Activated CD8-positive, alpha-beta T cell treated with anti-CD3 and anti-CD28 coated beads, Interleukin-2, amount 10 ng/mL, durations not matched to agents 7 days and 5 days (primary cell): ENCODE measurements around the gene KAZN. TPM values are rescaled to one million over a fixed set of nuclear protein-coding genes. Genes with fewer than 3 reads are reported as not detected.
A peak's percentile ranks its signal among the peaks of the same experiment; 100 is the strongest.

ENCODE experiments used
- ATAC-seq: fragments of 150-1000 bp; cut with Tn5 transposase; one replicate; pipeline ENCODE4 v1.10.0; 2021; ENCODE audit warnings: moderate library complexity
- CTCF ChIA-PET: fragments of 350-600 bp; sonication (Branson Sonifier 250); formaldehyde crosslinking; loops from one replicate; lab custom pipeline; 2021; ENCODE audit warnings: antibody characterized with exemption; lab: Charles Lee
- POLR2A ChIA-PET: fragments of 350-600 bp; sonication (Branson Sonifier 250); formaldehyde crosslinking; loops from one replicate; lab custom pipeline; 2021; ENCODE audit warnings: antibody characterized with exemption; lab: Charles Lee
- DNase-seq: peaks from one replicate; pipeline ENCODE4 v3.0.0-alpha.2; 2020
- H3K27ac Mint-ChIP-seq: one replicate; pipeline ENCODE4 v1.8.0; 2021; ENCODE audit warnings: mild to moderate bottlenecking, mixed read lengths
- H3K27me3 Mint-ChIP-seq: one replicate; pipeline ENCODE4 v1.8.0; 2021; ENCODE audit warnings: low read depth, mixed read lengths
- H3K36me3 Mint-ChIP-seq: one replicate; pipeline ENCODE4 v1.8.0; 2021; ENCODE audit warnings: low read depth, mixed read lengths
- H3K4me1 Mint-ChIP-seq: one replicate; pipeline ENCODE4 v1.8.0; 2021; ENCODE audit warnings: low read depth, mixed read lengths
- H3K4me3 Mint-ChIP-seq: one replicate; pipeline ENCODE4 v1.8.0; 2021; ENCODE audit warnings: mild to moderate bottlenecking, mixed read lengths
- H3K9me3 Mint-ChIP-seq: one replicate; pipeline ENCODE4 v1.8.0; 2022; ENCODE audit warnings: mixed read lengths; ENCODE audit not compliant: insufficient read depth
- total RNA-seq, 2 experiments: library from RNA; stranded (reverse); gene quantifications; one replicate each; pipeline ENCODE4 v1.2.3, GENCODE V29; 2021

KAZN gene
- total RNA-seq, 2 experiments from 2014 or later = 1.1 to 1.7 TPM

- H3K27me3 Mint-ChIP-seq = no peaks in the 10 kb centered on the region
- no peak for ATAC-seq
- POLR2A ChIA-PET = no interaction called here
Observed at GRCh38 chr1:15042866-15043265, 444.4 kb downstream of the KAZN start.

DNA sequence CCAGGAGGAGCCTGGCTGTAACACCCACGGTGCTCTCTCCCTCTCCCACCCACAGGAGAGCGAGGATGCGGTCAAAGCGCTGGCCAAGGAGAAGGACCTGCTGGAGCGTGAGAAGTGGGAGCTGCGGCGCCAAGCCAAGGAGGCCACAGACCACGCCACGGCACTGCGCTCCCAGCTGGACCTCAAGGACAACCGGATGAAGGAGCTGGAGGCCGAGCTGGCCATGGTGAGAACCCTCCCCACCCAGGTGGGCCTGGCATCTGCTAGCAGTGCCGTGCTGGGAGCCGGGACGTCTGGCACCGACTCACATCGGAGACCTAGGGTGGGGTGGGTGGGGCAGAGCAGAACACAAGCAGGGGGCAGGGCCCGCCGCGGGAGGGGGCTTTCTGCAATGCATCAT, 445.4 kb downstream of the KAZN start:
- H3K4me3 Mint-ChIP-seq = no peak overlapping the region
- no peaks in the 10 kb centered on the region for H3K4me1 Mint-ChIP-seq
- DNase-seq (no peak), ATAC-seq (no peak)
- POLR2A ChIA-PET = no interaction called here
- H3K27ac Mint-ChIP-seq = no peak overlapping the region
- H3K36me3 Mint-ChIP-seq = no peaks in the 10 kb centered on the region
- no peaks in the 10 kb centered on the region for H3K9me3 Mint-ChIP-seq
- H3K27me3 Mint-ChIP-seq = no peaks in the 10 kb centered on the region
- CTCF ChIA-PET = no interaction called here

More at GRCh38 chr1:15042866-15043265, 444.4 kb downstream of the KAZN start:
- no peaks in the 10 kb centered on the region for H3K9me3 Mint-ChIP-seq
- no peak overlapping the region for H3K4me3 Mint-ChIP-seq
- H3K4me1 Mint-ChIP-seq = no peaks in the 10 kb centered on the region
- DNase-seq = no peak
- CTCF ChIA-PET = interaction anchor here (1.2 kb wide), 1 partner anchor 15 kb away, joined by 5 read pairs; no protein-coding TSS in a partner anchor
- H3K27ac Mint-ChIP-seq = no peak overlapping the region
- no peaks in the 10 kb centered on the region for H3K36me3 Mint-ChIP-seq

DNA sequence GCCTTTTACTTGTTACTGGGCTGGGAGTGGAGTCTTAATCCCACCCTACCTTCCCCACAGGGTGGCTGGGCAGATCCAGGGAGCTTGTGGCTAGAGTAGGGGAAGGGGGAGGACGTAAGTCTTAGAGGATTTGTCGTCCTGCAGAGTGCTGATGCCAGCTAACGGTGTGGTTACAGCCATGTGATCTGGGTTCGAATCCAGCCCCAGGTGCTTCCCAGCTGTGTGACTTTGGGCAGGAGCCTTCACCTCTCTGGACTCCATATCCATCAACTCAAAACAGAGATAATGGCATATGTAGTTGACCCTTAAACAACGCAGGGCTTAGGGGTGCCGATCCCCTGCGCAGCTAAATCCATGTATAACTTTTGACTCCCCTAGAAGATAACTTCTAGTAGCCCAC, 446.6 kb downstream of the KAZN start:
- Mint-ChIP-seq H3K27ac (no peak overlapping the region), H3K36me3 (no peaks in the 10 kb centered on the region), H3K4me3 (no peak overlapping the region), H3K4me1 (no peaks in the 10 kb centered on the region), H3K9me3 (no peaks in the 10 kb centered on the region), H3K27me3 (no peaks in the 10 kb centered on the region)
- ChIA-PET POLR2A (no interaction called here), CTCF (interaction anchor here (0.6 kb wide), 1 partner anchor 727 kb away, joined by 3 read pairs; no protein-coding TSS in a partner anchor)
- DNase-seq (no peak), ATAC-seq (no peak)

GRCh38 chr1:15046487-15047165, 448.1 kb downstream of the KAZN start:
- ATAC-seq (peak; percentile 64), DNase-seq (peak; percentile 66)
- Mint-ChIP-seq H3K9me3 (no peaks in the 10 kb centered on the region), H3K4me3 (no peak overlapping the region), H3K4me1 (no peaks in the 10 kb centered on the region), H3K27me3 (no peaks in the 10 kb centered on the region), H3K36me3 (no peaks in the 10 kb centered on the region), H3K27ac (no peak overlapping the region)
- ChIA-PET POLR2A (no interaction called here), CTCF (interaction anchor here (0.7 to 1.6 kb wide), 8 partner anchors 9 to 269 kb away, joined by 3 to 8 read pairs (median 4); no protein-coding TSS in a partner anchor)

GRCh38 chr1:15047237-15047636, 448.8 kb downstream of the KAZN start:
- ATAC-seq = no peak
- CTCF ChIA-PET = interaction anchor here (0.7 to 1.6 kb wide), 8 partner anchors 9 to 270 kb away, joined by 3 to 8 read pairs (median 4); no protein-coding TSS in a partner anchor
- no peak overlapping the region for H3K4me3 Mint-ChIP-seq
- no peaks in the 10 kb centered on the region for H3K9me3 Mint-ChIP-seq
- no peaks in the 10 kb centered on the region for H3K27me3 Mint-ChIP-seq
- no peaks in the 10 kb centered on the region for H3K4me1 Mint-ChIP-seq
- POLR2A ChIA-PET = no interaction called here
- no peak for DNase-seq
- H3K36me3 Mint-ChIP-seq = no peaks in the 10 kb centered on the region
- H3K27ac Mint-ChIP-seq = no peak overlapping the region

- no peaks in the 10 kb centered on the region for H3K36me3 Mint-ChIP-seq
- ChIA-PET CTCF (no interaction called here), POLR2A (no interaction called here)
- ATAC-seq (no peak), DNase-seq (no peak)
- no peak overlapping the region for H3K27ac Mint-ChIP-seq
- H3K27me3 Mint-ChIP-seq = no peaks in the 10 kb centered on the region
- no peak overlapping the region for H3K4me3 Mint-ChIP-seq
- no peaks in the 10 kb centered on the region for H3K9me3 Mint-ChIP-seq
- no peaks in the 10 kb centered on the region for H3K4me1 Mint-ChIP-seq
Observed at GRCh38 chr1:15048437-15048980, 450.0 kb downstream of the KAZN start.

GRCh38 chr1:15049067-15049466, 450.6 kb downstream of the KAZN start:
- Mint-ChIP-seq H3K27me3 (no peaks in the 10 kb centered on the region), H3K9me3 (no peaks in the 10 kb centered on the region), H3K4me3 (no peak overlapping the region), H3K27ac (no peak overlapping the region), H3K4me1 (no peaks in the 10 kb centered on the region), H3K36me3 (no peaks in the 10 kb centered on the region)
- CTCF ChIA-PET = no interaction called here
- DNase-seq (no peak), ATAC-seq (no peak)
- POLR2A ChIA-PET = no interaction called here

- no peak for DNase-seq
- Mint-ChIP-seq H3K9me3 (no peaks in the 10 kb centered on the region), H3K36me3 (no peaks in the 10 kb centered on the region), H3K27ac (no peak overlapping the region), H3K27me3 (no peaks in the 10 kb centered on the region), H3K4me1 (no peaks in the 10 kb centered on the region), H3K4me3 (no peak overlapping the region)
- ChIA-PET POLR2A (no interaction called here), CTCF (interaction anchor here (1.3 kb wide), 1 partner anchor 274 kb away, joined by 3 read pairs; no protein-coding TSS in a partner anchor)
- ATAC-seq = no peak
Observed at GRCh38 chr1:15051882-15052528, 453.5 kb downstream of the KAZN start.

- DNase-seq (no peak), ATAC-seq (no peak)
- H3K27ac Mint-ChIP-seq = no peak overlapping the region
- no peaks in the 10 kb centered on the region for H3K4me1 Mint-ChIP-seq
- POLR2A ChIA-PET = no interaction called here
- H3K9me3 Mint-ChIP-seq = no peaks in the 10 kb centered on the region
- CTCF ChIA-PET = no interaction called here
- H3K27me3 Mint-ChIP-seq = no peaks in the 10 kb centered on the region
- H3K36me3 Mint-ChIP-seq = no peaks in the 10 kb centered on the region
- H3K4me3 Mint-ChIP-seq = no peak overlapping the region
Observed at GRCh38 chr1:15053153-15053552, 454.7 kb downstream of the KAZN start.

DNA sequence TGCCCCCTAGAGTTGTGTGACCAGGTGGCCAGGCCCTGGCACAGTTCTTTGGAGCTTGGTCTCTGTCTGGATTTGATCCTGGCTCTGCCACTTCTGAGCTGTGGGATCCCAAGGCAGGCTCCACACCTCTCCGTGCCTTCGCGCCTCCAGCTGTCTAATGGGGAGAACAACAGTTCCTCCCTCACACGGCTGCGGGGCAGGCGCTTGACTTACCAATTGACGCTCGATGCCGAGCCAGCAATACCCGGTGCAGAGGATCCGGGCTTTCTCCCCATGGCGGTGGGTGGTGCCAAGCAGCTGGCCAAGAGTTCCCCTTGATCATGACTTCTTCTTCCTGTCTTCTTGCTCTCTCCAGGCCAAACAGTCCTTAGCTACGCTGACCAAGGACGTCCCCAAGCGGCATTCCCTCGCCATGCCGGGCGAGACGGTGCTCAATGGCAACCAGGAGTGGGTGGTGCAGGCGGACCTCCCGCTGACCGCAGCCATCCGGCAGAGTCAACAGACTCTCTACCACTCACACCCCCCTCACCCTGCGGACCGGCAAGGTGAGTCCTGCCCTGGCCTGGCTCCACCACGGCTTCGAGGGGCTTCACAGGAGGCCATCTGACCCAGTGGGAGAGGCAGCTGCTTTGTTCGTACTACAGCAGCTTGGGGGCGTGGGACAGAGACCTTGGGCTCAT, 457.4 kb downstream of the KAZN start:
- no peak for DNase-seq
- Mint-ChIP-seq H3K9me3 (no peaks in the 10 kb centered on the region), H3K4me1 (no peaks in the 10 kb centered on the region), H3K27ac (no peak overlapping the region), H3K4me3 (no peak overlapping the region), H3K36me3 (no peaks in the 10 kb centered on the region), H3K27me3 (no peaks in the 10 kb centered on the region)
- POLR2A ChIA-PET = no interaction called here
- CTCF ChIA-PET = no interaction called here
- no peak for ATAC-seq

DNA sequence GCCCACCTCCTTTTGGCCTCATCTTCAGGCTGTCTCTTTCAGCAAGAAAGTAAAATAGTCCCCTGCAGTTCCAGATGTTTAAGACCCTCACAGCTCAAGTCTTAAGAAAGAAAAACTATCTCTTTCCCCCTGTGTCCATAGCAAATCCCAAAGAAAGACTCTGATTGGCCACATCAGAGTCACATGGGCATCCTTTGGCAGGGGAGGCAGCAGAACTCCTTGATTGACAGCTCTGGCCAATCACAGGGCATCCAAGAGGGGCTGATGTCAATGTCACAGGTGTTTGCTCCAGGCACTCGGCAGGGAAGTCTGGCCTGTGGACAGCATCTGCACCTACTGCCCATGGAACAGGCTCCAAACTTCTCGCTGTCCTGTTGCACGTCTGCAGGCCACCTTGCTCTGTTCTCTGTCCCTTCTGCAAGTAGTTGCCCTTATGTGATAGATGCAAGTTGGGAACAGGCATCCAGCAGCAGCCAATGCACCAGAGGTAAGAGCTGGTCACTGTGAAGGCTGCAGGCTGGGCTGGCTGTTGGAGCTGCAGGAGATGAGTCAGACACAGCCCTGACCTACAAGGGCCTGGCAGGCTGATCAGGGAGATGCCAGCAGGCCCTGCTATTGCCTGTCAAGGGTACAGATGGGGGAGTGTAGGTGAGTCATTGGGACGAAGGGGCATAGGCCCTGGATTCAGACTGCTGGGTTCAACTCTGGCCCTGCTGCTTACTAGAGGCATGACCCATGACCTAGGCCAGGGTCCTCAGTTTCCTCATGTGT, 458.2 kb downstream of the KAZN start:
- Mint-ChIP-seq H3K27ac (no peak overlapping the region), H3K36me3 (no peaks in the 10 kb centered on the region), H3K27me3 (no peaks in the 10 kb centered on the region), H3K9me3 (no peaks in the 10 kb centered on the region), H3K4me3 (no peak overlapping the region), H3K4me1 (no peaks in the 10 kb centered on the region)
- ChIA-PET POLR2A (no interaction called here), CTCF (no interaction called here)
- no peak for ATAC-seq
- DNase-seq = no peak
